Skin epidermis (tissue), 12 donors: ENCODE data around the gene PARN.
A peak's percentile ranks its signal among the peaks of the same experiment; 100 is the strongest.
"Not testable (repeated sequence)": the region's sequence is repeated elsewhere in the genome, so short reads cannot be mapped to it uniquely, and the experiment has no call there.

Experiments
- H3K27ac ChIP-seq, 21 experiments: fragments of 200-600 bp; sonication (generic) in 11 of 21; one replicate each; pipeline ENCODE4 v1.5.0; 2020; ENCODE audit warnings: mild to moderate bottlenecking in 3 of 21, inconsistent platforms in 2 of 21, moderate library complexity in 2 of 21
- H3K4me3 ChIP-seq, 7 experiments: fragments of 200-600 bp; sonication (generic) in 2 of 7; one replicate each; pipeline ENCODE4 v1.5.0; 2020; ENCODE audit warnings: inconsistent platforms in 2 of 7, mild to moderate bottlenecking in 2 of 7, moderate library complexity in 1 of 7

Gene PARN

GRCh38 chr16:14629919-14630619 lies at the start of gene PARN:
TSS of gene PARN (minus strand) at chr16:14630260. CDS start at chr16:14630125, 135 bp downstream.
- Histone ChIP-seq H3K4me3 (peak within 1 kb of the TSS; percentile 53 to 98 (median 74)), H3K27ac (peak within 1 kb of the TSS; percentile 76 to 99 (median 95))

- H3K4me3 ChIP-seq = no peak overlapping the region
- H3K27ac ChIP-seq = no peak overlapping the region
Observed at GRCh38 chr16:14678748-14679497, 48.9 kb upstream of the PARN start.

GRCh38 chr16:14677627-14678026 lies 47.6 kb upstream of the PARN start:
- Histone ChIP-seq H3K27ac (no peak overlapping the region), H3K4me3 (no peak overlapping the region)

- H3K4me3 ChIP-seq = no peak overlapping the region
- H3K27ac ChIP-seq = no peak overlapping the region
Observed at GRCh38 chr16:14676633-14677032, 46.6 kb upstream of the PARN start.

GRCh38 chr16:14672403-14672971 lies 42.4 kb upstream of the PARN start:
- Histone ChIP-seq H3K27ac (no peak overlapping the region), H3K4me3 (no peak overlapping the region)

- no peak overlapping the region for H3K27ac ChIP-seq
Observed at GRCh38 chr16:14669776-14670175, 39.7 kb upstream of the PARN start.

GRCh38 chr16:14668556-14669223 lies 38.6 kb upstream of the PARN start:
- Histone ChIP-seq H3K4me3 (no peak overlapping the region), H3K27ac (no peak overlapping the region)

More at GRCh38 chr16:14669776-14670175, 39.7 kb upstream of the PARN start:
- H3K4me3 ChIP-seq = no peak overlapping the region

- Histone ChIP-seq H3K4me3 (no peak overlapping the region), H3K27ac (no peak overlapping the region)
Observed at GRCh38 chr16:14667347-14668266, 37.5 kb upstream of the PARN start.

- Histone ChIP-seq H3K4me3 (no peak overlapping the region), H3K27ac (peak overlapping the region in 1 of 21 experiments; percentile 10)
Observed at GRCh38 chr16:14658063-14658462, 28.0 kb upstream of the PARN start.

GRCh38 chr16:14652726-14653125 lies 22.7 kb upstream of the PARN start:
- H3K27ac ChIP-seq = no peak overlapping the region
- no peak overlapping the region for H3K4me3 ChIP-seq

- no peak overlapping the region for H3K4me3 ChIP-seq
- no peak overlapping the region for H3K27ac ChIP-seq
Observed at GRCh38 chr16:14650629-14651028, 20.6 kb upstream of the PARN start.

GRCh38 chr16:14649816-14650215 lies 19.8 kb upstream of the PARN start:
- Histone ChIP-seq H3K4me3 (no peak overlapping the region), H3K27ac (no peak overlapping the region)

GRCh38 chr16:14641926-14642325 lies 11.9 kb upstream of the PARN start:
- no peak overlapping the region for H3K27ac ChIP-seq
- H3K4me3 ChIP-seq = no peak overlapping the region

- Histone ChIP-seq H3K4me3 (no peak overlapping the region), H3K27ac (no peak overlapping the region)
Observed at GRCh38 chr16:14641206-14641605, 11.1 kb upstream of the PARN start.

GRCh38 chr16:14640538-14640937 lies 10.5 kb upstream of the PARN start:
- peak overlapping the region in 1 of 21 experiments; percentile 33 for H3K27ac ChIP-seq

GRCh38 chr16:14636951-14637240 lies 6.8 kb upstream of the PARN start:
- not testable (repeated sequence) for H3K4me3 ChIP-seq, H3K27ac ChIP-seq

More at GRCh38 chr16:14640538-14640937, 10.5 kb upstream of the PARN start:
- H3K4me3 ChIP-seq = no peak overlapping the region

- H3K4me3 ChIP-seq = not testable (repeated sequence)
- H3K27ac ChIP-seq = peak overlapping the region in 2 of 21 experiments; percentile 3 to 29
Observed at GRCh38 chr16:14636179-14636950, 6.3 kb upstream of the PARN start.

- Histone ChIP-seq H3K4me3 (no peak overlapping the region), H3K27ac (no peak overlapping the region)
Observed at GRCh38 chr16:14635395-14636165, 5.5 kb upstream of the PARN start.
